ENCODE results near the gene SLC41A2. TPM values are rescaled to one million over a fixed set of nuclear protein-coding genes. Genes with fewer than 3 reads are reported as not detected.
"Not testable (repeated sequence)": the region's sequence is repeated elsewhere in the genome, so short reads cannot be mapped to it uniquely, and the experiment has no call there.

The SLC41A2 gene
- total RNA-seq, 2 experiments from 2014 or later, result 8.0 to 8.1 TPM

- Mint-ChIP-seq H3K9me3 (no peaks in the 10 kb centered on the region), H3K27me3 (peaks cover 40% of the 10 kb centered on the region), H3K4me1 (peaks cover 25% of the 10 kb centered on the region), H3K27ac (no peak overlapping the region), H3K36me3 (ENCODE audit: low read depth) (no peaks in the 10 kb centered on the region), H3K4me3 (peak overlapping the region; percentile 77)
- ChIA-PET POLR2A (no interaction called here), CTCF (interaction anchor here (2.9 kb wide), 1 partner anchor 575 kb away, joined by 21 read pairs; no protein-coding TSS in a partner anchor)
- no peak for DNase-seq
These were observed 996 bp downstream of the SLC41A2 start for GRCh38 chr12:104956870-104957718.

GRCh38 chr12:104955703-104956102 lies 2.4 kb downstream of the SLC41A2 start:
- ChIA-PET POLR2A (no interaction called here), CTCF (interaction anchor here (1.2 kb wide), 1 partner anchor 574 kb away, joined by 3 read pairs; no protein-coding TSS in a partner anchor)

GRCh38 chr12:104953323-104953722 lies 4.8 kb downstream of the SLC41A2 start:
- Mint-ChIP-seq H3K4me1 (peaks cover 6% of the 10 kb centered on the region), H3K27ac (no peak overlapping the region), H3K4me3 (no peak overlapping the region), H3K36me3 (ENCODE audit: low read depth) (no peaks in the 10 kb centered on the region), H3K27me3 (peaks cover 28% of the 10 kb centered on the region), H3K9me3 (no peaks in the 10 kb centered on the region)
- ChIA-PET CTCF (no interaction called here), POLR2A (no interaction called here)
- DNase-seq, result no peak

More at GRCh38 chr12:104955703-104956102, 2.4 kb downstream of the SLC41A2 start:
- Mint-ChIP-seq H3K27ac (no peak overlapping the region), H3K27me3 (peaks cover 33% of the 10 kb centered on the region), H3K4me1 (peaks cover 25% of the 10 kb centered on the region), H3K9me3 (no peaks in the 10 kb centered on the region), H3K4me3 (no peak overlapping the region), H3K36me3 (ENCODE audit: low read depth) (no peaks in the 10 kb centered on the region)
- no peak for DNase-seq

GRCh38 chr12:104952816-104953215 lies 5.3 kb downstream of the SLC41A2 start:
- POLR2A ChIA-PET, result no interaction called here
- CTCF ChIA-PET, result no interaction called here
- H3K36me3 Mint-ChIP-seq (ENCODE audit: low read depth), result no peaks in the 10 kb centered on the region
- H3K27me3 Mint-ChIP-seq, result peaks cover 28% of the 10 kb centered on the region
- peaks cover 6% of the 10 kb centered on the region for H3K4me1 Mint-ChIP-seq
- no peaks in the 10 kb centered on the region for H3K9me3 Mint-ChIP-seq
- no peak overlapping the region for H3K4me3 Mint-ChIP-seq
- H3K27ac Mint-ChIP-seq, result no peak overlapping the region
- no peak for DNase-seq

GRCh38 chr12:104951759-104952509 lies 6.2 kb downstream of the SLC41A2 start:
- no peak overlapping the region for H3K27ac Mint-ChIP-seq
- POLR2A ChIA-PET, result no interaction called here
- no peaks in the 10 kb centered on the region for H3K9me3 Mint-ChIP-seq
- no peak for DNase-seq
- H3K4me3 Mint-ChIP-seq, result no peak overlapping the region
- CTCF ChIA-PET, result no interaction called here
- H3K4me1 Mint-ChIP-seq, result no peaks in the 10 kb centered on the region
- H3K36me3 Mint-ChIP-seq (ENCODE audit: low read depth), result no peaks in the 10 kb centered on the region
- H3K27me3 Mint-ChIP-seq, result peaks cover 21% of the 10 kb centered on the region

GRCh38 chr12:104948716-104949115 lies 9.4 kb downstream of the SLC41A2 start:
- H3K9me3 Mint-ChIP-seq; H3K36me3 Mint-ChIP-seq (ENCODE audit: low read depth); H3K4me3 Mint-ChIP-seq; H3K4me1 Mint-ChIP-seq; DNase-seq; POLR2A ChIA-PET; H3K27me3 Mint-ChIP-seq; H3K27ac Mint-ChIP-seq: not testable (repeated sequence)
- CTCF ChIA-PET, result interaction anchor here (1.1 kb wide), 1 partner anchor 158 kb away, joined by 4 read pairs; no protein-coding TSS in a partner anchor

GRCh38 chr12:104944252-104944651 lies 13.8 kb downstream of the SLC41A2 start:
- Mint-ChIP-seq H3K27me3 (no peaks in the 10 kb centered on the region), H3K9me3 (peaks cover 9% of the 10 kb centered on the region), H3K4me1 (no peaks in the 10 kb centered on the region), H3K27ac (no peak overlapping the region), H3K36me3 (ENCODE audit: low read depth) (no peaks in the 10 kb centered on the region), H3K4me3 (no peak overlapping the region)
- no peak for DNase-seq
- CTCF ChIA-PET, result interaction anchor here (0.9 to 2.3 kb wide), 2 partner anchors 15 to 812 kb away, joined by 3 to 5 read pairs; no protein-coding TSS in a partner anchor
- POLR2A ChIA-PET, result no interaction called here

GRCh38 chr12:104943401-104943800 lies 14.7 kb downstream of the SLC41A2 start:
- H3K36me3 Mint-ChIP-seq (ENCODE audit: low read depth); POLR2A ChIA-PET; H3K27ac Mint-ChIP-seq; H3K27me3 Mint-ChIP-seq; H3K9me3 Mint-ChIP-seq; H3K4me3 Mint-ChIP-seq; H3K4me1 Mint-ChIP-seq; DNase-seq: not testable (repeated sequence)
- CTCF ChIA-PET, result interaction anchor here (0.9 to 2.3 kb wide), 2 partner anchors 16 to 813 kb away, joined by 3 to 5 read pairs; no protein-coding TSS in a partner anchor

- H3K4me1 Mint-ChIP-seq, result no peaks in the 10 kb centered on the region
- peaks cover 9% of the 10 kb centered on the region for H3K9me3 Mint-ChIP-seq
- ChIA-PET POLR2A (no interaction called here), CTCF (interaction anchor here (2.3 kb wide), 1 partner anchor 17 kb away, joined by 5 read pairs; no protein-coding TSS in a partner anchor)
- H3K27me3 Mint-ChIP-seq, result no peaks in the 10 kb centered on the region
- no peak overlapping the region for H3K4me3 Mint-ChIP-seq
- no peaks in the 10 kb centered on the region for H3K36me3 Mint-ChIP-seq (ENCODE audit: low read depth)
- DNase-seq, result no peak
- H3K27ac Mint-ChIP-seq, result no peak overlapping the region
These were observed 16.0 kb downstream of the SLC41A2 start for GRCh38 chr12:104942075-104942474.

- H3K4me3 Mint-ChIP-seq, result no peak overlapping the region
- H3K27ac Mint-ChIP-seq, result no peak overlapping the region
- no peak for DNase-seq
- POLR2A ChIA-PET, result interaction anchor here (1.7 kb wide), 1 partner anchor 17 kb away, joined by 4 read pairs; the partner anchor contains the start of gene SLC41A2
- peaks cover 9% of the 10 kb centered on the region for H3K9me3 Mint-ChIP-seq
- H3K27me3 Mint-ChIP-seq, result no peaks in the 10 kb centered on the region
- CTCF ChIA-PET, result no interaction called here
- H3K4me1 Mint-ChIP-seq, result no peaks in the 10 kb centered on the region
- H3K36me3 Mint-ChIP-seq (ENCODE audit: low read depth), result no peaks in the 10 kb centered on the region
These were observed 16.6 kb downstream of the SLC41A2 start for GRCh38 chr12:104941454-104941853.

- ChIA-PET POLR2A (no interaction called here), CTCF (no interaction called here)
- H3K4me3 Mint-ChIP-seq, result no peak overlapping the region
- DNase-seq, result no peak
- H3K9me3 Mint-ChIP-seq, result peaks cover 5% of the 10 kb centered on the region
- H3K27me3 Mint-ChIP-seq, result no peaks in the 10 kb centered on the region
- no peaks in the 10 kb centered on the region for H3K4me1 Mint-ChIP-seq
- no peak overlapping the region for H3K27ac Mint-ChIP-seq
- no peaks in the 10 kb centered on the region for H3K36me3 Mint-ChIP-seq (ENCODE audit: low read depth)
These were observed 19.0 kb downstream of the SLC41A2 start for GRCh38 chr12:104939089-104939488.

GRCh38 chr12:104938371-104938770 lies 19.7 kb downstream of the SLC41A2 start:
- Mint-ChIP-seq H3K36me3 (ENCODE audit: low read depth) (no peaks in the 10 kb centered on the region), H3K4me1 (no peaks in the 10 kb centered on the region), H3K27me3 (no peaks in the 10 kb centered on the region), H3K9me3 (no peaks in the 10 kb centered on the region), H3K27ac (no peak overlapping the region), H3K4me3 (no peak overlapping the region)
- ChIA-PET POLR2A (no interaction called here), CTCF (no interaction called here)
- DNase-seq, result no peak

- ChIA-PET POLR2A (no interaction called here), CTCF (no interaction called here)
- H3K27me3 Mint-ChIP-seq, result no peaks in the 10 kb centered on the region
- H3K27ac Mint-ChIP-seq, result no peak overlapping the region
- H3K4me3 Mint-ChIP-seq, result no peak overlapping the region
- no peak for DNase-seq
- no peaks in the 10 kb centered on the region for H3K36me3 Mint-ChIP-seq (ENCODE audit: low read depth)
- peaks cover 10% of the 10 kb centered on the region for H3K4me1 Mint-ChIP-seq
- H3K9me3 Mint-ChIP-seq, result no peaks in the 10 kb centered on the region
These were observed 22.2 kb downstream of the SLC41A2 start for GRCh38 chr12:104935886-104936285.
